ENCODE data around the gene SLC6A14.

The SLC6A14 gene

DNA sequence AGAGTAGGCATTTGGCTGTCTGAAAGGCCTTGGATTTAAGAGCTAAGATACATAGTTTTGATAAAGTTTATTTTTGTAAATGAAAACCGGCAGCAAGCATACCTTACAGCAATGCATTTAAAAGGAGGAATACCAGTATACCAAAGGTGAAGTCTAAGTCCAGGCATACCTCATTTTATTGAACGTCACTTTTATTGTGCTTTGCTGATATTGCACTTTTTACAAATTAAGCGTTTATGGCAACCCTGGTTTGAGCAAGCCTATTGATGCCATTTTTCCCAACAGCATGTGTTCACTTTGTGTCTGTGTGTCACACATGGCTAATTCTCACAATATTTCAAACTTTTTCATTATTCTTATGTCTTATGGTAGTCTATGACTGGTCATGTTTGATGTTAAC lies 8.4 kb upstream of the SLC6A14 start:
- ChIA-PET CTCF (no interaction called here), POLR2A (no interaction called here)
- no peak for DNase-seq (ENCODE audit: extremely low spot score)
- TF ChIP-seq FOXM1 (IDR thresholded peaks at IDR 0.05; ENCODE audit: borderline replicate concordance) (no peak), ELF4 (IDR thresholded peaks at IDR 0.05) (no peak), LEF1 (IDR thresholded peaks at IDR 0.05; ENCODE audit: borderline replicate concordance) (no peak)

DNA sequence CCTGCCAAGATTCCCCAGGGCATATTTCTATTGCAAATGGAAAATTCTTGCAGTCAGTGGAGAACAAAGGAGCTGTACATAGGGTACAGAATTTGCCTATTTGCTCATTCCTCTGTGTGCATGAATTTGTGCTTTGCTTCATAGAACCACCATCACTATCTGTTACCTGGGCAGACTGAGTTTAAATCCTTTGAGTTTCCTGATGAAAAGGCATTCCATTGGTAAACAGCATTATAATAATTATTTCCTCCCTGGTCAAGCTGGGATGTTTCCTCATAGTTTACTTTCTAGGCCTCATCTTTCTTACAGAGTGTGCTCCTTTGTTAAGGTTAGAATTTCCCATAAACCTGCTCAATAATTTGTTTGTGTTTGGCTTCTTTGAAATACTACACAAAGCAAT lies 809 bp upstream of the SLC6A14 start:
- DNase-seq (ENCODE audit: extremely low spot score), result no peak
- TF ChIP-seq ZNF384 (IDR thresholded peaks at IDR 0.05), result no peak
- no peak for TF ChIP-seq FOXA1 (IDR thresholded peaks at IDR 0.05)
- no peak for TF ChIP-seq FOXK2 (IDR thresholded peaks at IDR 0.05)
- no peak for TF ChIP-seq SUZ12 (IDR thresholded peaks at IDR 0.05)
- CTCF ChIA-PET, result no interaction called here
- POLR2A ChIA-PET, result no interaction called here

- CTCF ChIA-PET, result no interaction called here
- TF ChIP-seq TARDBP (IDR thresholded peaks at IDR 0.05), result no peak
- TF ChIP-seq, protein P1, sequence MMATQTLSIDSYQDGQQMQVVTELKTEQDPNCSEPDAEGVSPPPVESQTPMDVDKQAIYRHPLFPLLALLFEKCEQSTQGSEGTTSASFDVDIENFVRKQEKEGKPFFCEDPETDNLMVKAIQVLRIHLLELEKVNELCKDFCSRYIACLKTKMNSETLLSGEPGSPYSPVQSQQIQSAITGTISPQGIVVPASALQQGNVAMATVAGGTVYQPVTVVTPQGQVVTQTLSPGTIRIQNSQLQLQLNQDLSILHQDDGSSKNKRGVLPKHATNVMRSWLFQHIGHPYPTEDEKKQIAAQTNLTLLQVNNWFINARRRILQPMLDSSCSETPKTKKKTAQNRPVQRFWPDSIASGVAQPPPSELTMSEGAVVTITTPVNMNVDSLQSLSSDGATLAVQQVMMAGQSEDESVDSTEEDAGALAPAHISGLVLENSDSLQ (IDR thresholded peaks at IDR 0.05), result no peak
- POLR2A ChIA-PET, result no interaction called here
- DNase-seq (ENCODE audit: extremely low spot score), result no peak
Observed at GRCh38 chrX:116449156-116449555, 12.8 kb downstream of the SLC6A14 start.

DNA sequence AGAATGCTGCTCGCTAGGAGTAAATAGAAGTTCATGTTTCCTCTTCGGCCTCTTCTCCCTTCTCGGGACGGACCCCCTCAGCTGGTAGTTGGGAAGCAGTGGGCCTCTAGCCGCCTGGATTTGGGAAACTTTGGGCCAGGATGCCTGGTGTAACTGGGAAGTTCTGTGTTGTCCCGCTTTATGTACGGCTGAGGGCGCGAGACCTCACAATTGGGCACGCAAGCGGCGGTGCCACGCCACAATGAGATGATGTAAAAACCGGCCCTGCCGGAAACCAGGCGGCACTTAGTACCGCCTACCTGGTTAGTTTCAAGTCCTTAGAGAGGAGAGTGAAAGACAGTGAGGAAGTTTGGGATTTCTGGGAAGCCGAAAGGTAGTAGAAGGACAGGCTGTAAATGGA lies 26.4 kb downstream of the SLC6A14 start, which contains the start of gene CT83:
Gene CT83, minus strand, starts transcription at position 155 of the 400 bp plus-strand sequence. Its CDS starts 120 bp downstream, at position 35.
- ChIA-PET CTCF (no interaction called here), POLR2A (no interaction called here)
- no peak for DNase-seq (ENCODE audit: extremely low spot score)
- no peak for TF ChIP-seq LEF1 (IDR thresholded peaks at IDR 0.05; ENCODE audit: borderline replicate concordance)
- TF ChIP-seq FOXK2 (IDR thresholded peaks at IDR 0.05), result no peak
- no peak for TF ChIP-seq HDGF (IDR thresholded peaks at IDR 0.05; ENCODE audit: borderline replicate concordance)
- TF ChIP-seq NFRKB (IDR thresholded peaks at IDR 0.05), result no peak
- no peak for TF ChIP-seq ARNT (IDR thresholded peaks at IDR 0.05)
- no peak for TF ChIP-seq FOXM1 (IDR thresholded peaks at IDR 0.05; ENCODE audit: borderline replicate concordance)
- TF ChIP-seq L3MBTL2 (conservative IDR thresholded peaks at IDR 0.05), result no peak
- TF ChIP-seq SUZ12 (IDR thresholded peaks at IDR 0.05), result no peak
- TF ChIP-seq SP1 (IDR thresholded peaks at IDR 0.05), result no peak
- no peak for TF ChIP-seq BHLHE40 (IDR thresholded peaks at IDR 0.05; ENCODE audit: borderline replicate concordance)
- TF ChIP-seq ELF4 (IDR thresholded peaks at IDR 0.05), result no peak
- TF ChIP-seq, protein P1 (IDR thresholded peaks at IDR 0.05), result no peak
- TF ChIP-seq TARDBP (IDR thresholded peaks at IDR 0.05), result no peak

- ChIA-PET CTCF (no interaction called here), POLR2A (no interaction called here)
- no peak for DNase-seq (ENCODE audit: extremely low spot score)
- TF ChIP-seq HDGF (IDR thresholded peaks at IDR 0.05; ENCODE audit: borderline replicate concordance) (no peak), NFRKB (IDR thresholded peaks at IDR 0.05) (no peak), FOXA1 (IDR thresholded peaks at IDR 0.05) (no peak), ARNT (IDR thresholded peaks at IDR 0.05) (no peak), FOXK2 (IDR thresholded peaks at IDR 0.05) (no peak), ELF4 (IDR thresholded peaks at IDR 0.05) (no peak), LEF1 (IDR thresholded peaks at IDR 0.05; ENCODE audit: borderline replicate concordance) (no peak), ZNF384 (IDR thresholded peaks at IDR 0.05) (no peak), TARDBP (IDR thresholded peaks at IDR 0.05) (no peak), SUZ12 (IDR thresholded peaks at IDR 0.05) (no peak), L3MBTL2 (conservative IDR thresholded peaks at IDR 0.05) (no peak), FOXM1 (IDR thresholded peaks at IDR 0.05; ENCODE audit: borderline replicate concordance) (no peak)
- TF ChIP-seq, protein P1 (IDR thresholded peaks at IDR 0.05), result no peak
Observed at GRCh38 chrX:116480059-116480458, 43.7 kb downstream of the SLC6A14 start.

- POLR2A ChIA-PET, result no interaction called here
Observed at GRCh38 chrX:116490104-116490503, 53.7 kb downstream of the SLC6A14 start.

GRCh38 chrX:116493271-116493670 lies 56.9 kb downstream of the SLC6A14 start:
- TF ChIP-seq NFRKB (IDR thresholded peaks at IDR 0.05) (no peak), SP1 (IDR thresholded peaks at IDR 0.05) (no peak), FOXK2 (IDR thresholded peaks at IDR 0.05) (no peak), L3MBTL2 (conservative IDR thresholded peaks at IDR 0.05) (no peak), CTBP1 (IDR thresholded peaks at IDR 0.05; ENCODE audit: borderline replicate concordance) (no peak), FOXA1 (IDR thresholded peaks at IDR 0.05) (no peak), TARDBP (IDR thresholded peaks at IDR 0.05) (no peak), ELF4 (IDR thresholded peaks at IDR 0.05) (no peak), BHLHE40 (IDR thresholded peaks at IDR 0.05; ENCODE audit: borderline replicate concordance) (no peak)
- TF ChIP-seq, protein P1 (IDR thresholded peaks at IDR 0.05), result no peak
- CTCF ChIA-PET, result no interaction called here
- POLR2A ChIA-PET, result no interaction called here
- DNase-seq (ENCODE audit: extremely low spot score), result no peak

More at GRCh38 chrX:116490104-116490503, 53.7 kb downstream of the SLC6A14 start:
- CTCF ChIA-PET, result interaction anchor here (0.6 kb wide), 1 partner anchor 1623 kb away, joined by 3 read pairs; no protein-coding TSS in a partner anchor
- DNase-seq (ENCODE audit: extremely low spot score), result no peak
- TF ChIP-seq FOXK2 (IDR thresholded peaks at IDR 0.05) (0 out of 2 replicates have a peak, but pooled peaks have one; percentile 20), ARNT (IDR thresholded peaks at IDR 0.05) (no peak)
